Subcutaneous adipose tissue (tissue), 4 donors: ENCODE measurements around the gene PICK1. TPM values are rescaled to one million over a fixed set of nuclear protein-coding genes. Genes with fewer than 3 reads are reported as not detected.

Source experiments
- total RNA-seq, 4 donors: library from RNA; depleted of rRNA; stranded (reverse); fragments of >200 nt; gene quantifications; one replicate each; pipeline ENCODE4 v1.1.0, GENCODE V29; 2016
- TF ChIP-seq, protein P1 (sequence below): fragments of 450-650 bp; IDR thresholded peaks from one replicate; pipeline ENCODE4 v1.5.1; 2016; ENCODE audit warnings: low read depth, mild to moderate bottlenecking, control low read depth, antibody characterized with exemption, moderate library complexity

PICK1 gene
- total RNA-seq, 4 donors from 2014 or later: 12.9 to 42.1 (median 33.3) TPM

- TF ChIP-seq, protein P1, sequence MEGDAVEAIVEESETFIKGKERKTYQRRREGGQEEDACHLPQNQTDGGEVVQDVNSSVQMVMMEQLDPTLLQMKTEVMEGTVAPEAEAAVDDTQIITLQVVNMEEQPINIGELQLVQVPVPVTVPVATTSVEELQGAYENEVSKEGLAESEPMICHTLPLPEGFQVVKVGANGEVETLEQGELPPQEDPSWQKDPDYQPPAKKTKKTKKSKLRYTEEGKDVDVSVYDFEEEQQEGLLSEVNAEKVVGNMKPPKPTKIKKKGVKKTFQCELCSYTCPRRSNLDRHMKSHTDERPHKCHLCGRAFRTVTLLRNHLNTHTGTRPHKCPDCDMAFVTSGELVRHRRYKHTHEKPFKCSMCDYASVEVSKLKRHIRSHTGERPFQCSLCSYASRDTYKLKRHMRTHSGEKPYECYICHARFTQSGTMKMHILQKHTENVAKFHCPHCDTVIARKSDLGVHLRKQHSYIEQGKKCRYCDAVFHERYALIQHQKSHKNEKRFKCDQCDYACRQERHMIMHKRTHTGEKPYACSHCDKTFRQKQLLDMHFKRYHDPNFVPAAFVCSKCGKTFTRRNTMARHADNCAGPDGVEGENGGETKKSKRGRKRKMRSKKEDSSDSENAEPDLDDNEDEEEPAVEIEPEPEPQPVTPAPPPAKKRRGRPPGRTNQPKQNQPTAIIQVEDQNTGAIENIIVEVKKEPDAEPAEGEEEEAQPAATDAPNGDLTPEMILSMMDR: no peak
These were observed 11.0 kb upstream of the PICK1 start for GRCh38 chr22:38046070-38046748.

- TF ChIP-seq, protein P1: no peak
These were observed 7.2 kb upstream of the PICK1 start for GRCh38 chr22:38049812-38050619.

DNA sequence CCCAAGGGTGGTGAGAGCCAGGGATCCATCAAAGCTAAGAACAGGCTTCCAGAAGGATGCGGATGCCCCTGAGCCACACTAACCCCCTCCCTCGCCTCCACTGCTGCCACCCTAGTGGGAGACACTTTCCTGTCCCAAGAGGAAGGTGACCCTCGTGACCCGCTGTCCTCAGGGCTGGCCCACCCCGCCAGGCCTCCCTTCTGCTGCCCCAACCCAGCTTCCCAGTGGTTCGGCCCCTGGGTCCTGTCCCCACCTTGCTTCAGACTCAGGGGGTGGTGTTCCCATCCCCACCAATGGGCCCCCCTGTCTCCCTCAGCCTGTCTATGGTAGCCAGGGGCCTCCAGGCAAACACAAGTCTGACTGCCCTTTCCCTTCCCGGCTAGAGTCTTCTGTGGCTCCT is 6.5 kb upstream of the PICK1 start:
- TF ChIP-seq, protein P1: no peak

DNA sequence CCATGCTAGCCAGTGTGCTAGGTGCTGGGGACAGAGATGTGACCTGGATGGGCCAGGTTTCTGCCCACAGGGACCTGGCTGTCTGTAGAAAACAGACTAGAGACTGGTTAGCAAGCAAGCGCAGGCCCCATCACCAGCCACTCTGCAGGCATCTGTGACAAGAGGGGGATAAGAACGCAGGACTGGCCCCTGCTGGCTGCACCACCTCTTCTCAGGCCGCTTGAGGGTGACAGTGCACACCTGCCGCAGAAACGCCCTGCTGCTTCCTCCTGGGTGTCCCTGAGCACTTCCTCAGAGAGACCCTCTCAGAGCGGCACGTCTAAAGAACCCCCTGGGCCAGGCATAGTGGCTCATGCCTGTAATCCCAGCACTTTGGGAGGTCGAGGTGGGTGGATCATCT is 5.9 kb upstream of the PICK1 start:
- TF ChIP-seq, protein P1: no peak

DNA sequence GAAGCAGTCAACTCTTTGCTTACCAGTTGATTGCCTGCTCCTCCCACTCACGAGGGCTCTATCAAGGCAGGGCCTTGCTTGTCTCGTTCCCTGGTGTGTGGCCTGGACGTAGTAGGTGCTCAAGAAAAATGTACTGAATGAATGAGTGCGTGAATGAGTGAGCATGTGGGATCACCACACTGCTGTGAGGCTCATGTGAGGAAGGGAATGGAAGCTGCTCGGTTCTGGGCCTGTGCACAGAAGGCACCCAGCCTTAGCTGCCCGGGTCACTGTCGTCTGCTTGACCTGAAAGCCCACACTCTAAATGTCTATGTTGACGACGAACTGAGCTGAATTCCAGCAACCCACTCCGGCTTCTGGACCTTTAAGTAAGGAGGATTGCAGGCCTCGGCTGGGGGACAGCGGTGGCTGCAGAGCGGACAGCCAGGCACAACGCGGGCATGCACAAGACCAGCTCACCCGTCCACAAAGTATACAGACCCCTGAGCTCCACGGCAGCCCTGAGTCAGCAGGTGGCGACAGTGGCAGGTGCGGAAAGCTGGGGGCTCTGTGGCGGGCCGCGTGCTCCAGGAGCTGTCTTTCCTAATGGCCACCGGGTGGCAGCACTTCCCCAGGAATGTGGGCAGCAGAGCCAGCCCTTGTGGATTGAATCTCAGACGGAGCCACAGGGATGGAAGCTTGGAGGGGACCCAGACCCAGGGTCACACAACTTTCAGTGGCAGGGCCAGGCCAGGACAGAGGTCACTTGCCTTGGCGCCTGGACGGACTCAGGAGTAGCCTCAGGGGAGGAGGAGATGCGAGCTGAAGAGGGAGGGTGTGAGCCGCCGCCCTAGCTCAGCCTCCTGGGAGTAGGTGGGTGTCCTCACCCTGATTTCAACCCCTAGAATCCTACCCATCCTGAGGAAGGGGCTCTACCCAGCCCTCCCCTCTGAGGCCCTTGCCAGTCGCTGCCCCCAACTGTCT is 5.0 kb upstream of the PICK1 start:
- TF ChIP-seq, protein P1: no peak

GRCh38 chr22:38062791-38063190 is 5.6 kb downstream of the PICK1 start:
- TF ChIP-seq, protein P1: no peak

DNA sequence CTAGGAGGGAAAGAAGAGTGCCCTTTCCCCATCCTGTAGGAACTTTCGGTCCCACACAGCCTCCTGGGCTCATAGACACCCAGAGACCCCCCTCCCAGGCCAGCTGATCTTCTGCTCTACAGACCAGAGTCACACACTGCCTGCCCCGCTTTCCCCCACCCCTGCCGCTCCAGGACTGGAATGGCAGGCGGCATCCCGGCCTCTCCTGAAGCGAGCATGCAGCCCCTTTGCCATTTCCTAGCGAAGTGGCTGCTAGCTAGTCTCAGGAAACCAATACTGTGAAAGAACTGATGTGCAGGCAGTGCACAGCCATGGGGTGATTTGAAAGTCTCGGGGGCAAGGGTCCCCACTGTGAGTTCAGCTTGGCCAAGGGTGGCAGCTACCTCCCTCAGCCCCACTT is 8.3 kb downstream of the PICK1 start:
- TF ChIP-seq, protein P1: no peak
